A549 (cell line): ENCODE measurements around the gene AMACR. TPM values are rescaled to one million over a fixed set of nuclear protein-coding genes. Genes with fewer than 3 reads are reported as not detected.
A peak's percentile ranks its signal among the peaks of the same experiment; 100 is the strongest.

ENCODE experiments used
- ATAC-seq, 2 experiments: fragments of 200-7000 bp in 1 of 2; fragments of >200 bp in 1 of 2; cut with Nextera tagmentation in 1 of 2; cut with Tn5 transposase in 1 of 2; 3 replicates each; pipeline versions ENCODE4 v1.8.0 to v1.9.1; 2018 to 2020; ENCODE audit warnings: mild to moderate bottlenecking in 1 of 2, moderate library complexity in 1 of 2
- CTCF ChIA-PET: fragments of 300-600 bp; sonication (Branson Sonifier 250); formaldehyde crosslinking; extraction: SDS; loops from one replicate; lab custom pipeline; 2021; ENCODE audit warnings: antibody characterized with exemption, inconsistent platforms; lab: Yijun Ruan, JAX
- POLR2A ChIA-PET: fragments of 350-600 bp; formaldehyde crosslinking; extraction: SDS; loops from one replicate; lab custom pipeline; 2021; ENCODE audit warnings: antibody characterized with exemption, inconsistent platforms; lab: Yijun Ruan, JAX
- DNase-seq, 2 experiments: peaks; one replicate each; pipeline versions ENCODE4 v3.0.0 to v3.0.0-alpha.2; 2011 to 2016; ENCODE audit warnings: low read depth in 1 of 2, low spot score in 1 of 2
- FAIRE-seq: peaks from 2 replicates; lab custom pipeline; 2011; peaks lifted over from hg19 to GRCh38; lab: Jason Lieb, UNC
- H3K27ac ChIP-seq, 2 experiments: fragments of >200 bp; sonication (Bioruptor Twin); formaldehyde crosslinking; 3 replicates each; pipeline ENCODE4 v1.5.1; 2016 to 2017
- H3K4me1 ChIP-seq: fragments of >200 bp; sonication (Bioruptor Twin); formaldehyde crosslinking; 3 replicates; pipeline ENCODE4 v1.6.1; 2016
- H3K4me2 ChIP-seq: fragments of >200 bp; sonication (Bioruptor Twin); formaldehyde crosslinking; 3 replicates; pipeline ENCODE4 v1.6.1; 2016
- H3K4me3 ChIP-seq: fragments of >200 bp; sonication (Bioruptor Twin); formaldehyde crosslinking; 3 replicates; pipeline ENCODE4 v1.5.1; 2016
- H3K9me3 ChIP-seq: fragments of >200 bp; sonication (Bioruptor Twin); formaldehyde crosslinking; 3 replicates; pipeline ENCODE4 v1.6.1; 2016
- BHLHE40 ChIP-seq: IDR thresholded peaks from 2 replicates; pipeline ENCODE4 v1.6.1; 2012; ENCODE audit warnings: low read depth, low read length, inconsistent platforms
- CEBPB ChIP-seq, 2 experiments: fragments of >200 bp in 1 of 2; sonication (Bioruptor Twin) in 1 of 2; formaldehyde crosslinking in 1 of 2; IDR thresholded peaks; 2 replicates each; pipeline ENCODE4 v1.6.1; 2012 to 2016
- CHD2 ChIP-seq: fragments of 150-350 bp; IDR thresholded peaks from 2 replicates; pipeline ENCODE4 v1.6.1; 2014; ENCODE audit warnings: low read length; ENCODE audit not compliant: partially characterized antibody
- E2F6 ChIP-seq: IDR thresholded peaks from 2 replicates; pipeline ENCODE4 v1.6.1; 2012; ENCODE audit warnings: low read depth, borderline replicate concordance
- EHMT2 ChIP-seq: fragments of 200-600 bp; sonication (generic); IDR thresholded peaks from 2 replicates; pipeline ENCODE4 v1.6.1; 2016; ENCODE audit warnings: antibody characterized with exemption, low read depth, mild to moderate bottlenecking, moderate library complexity
- FOSL2 ChIP-seq, 2 experiments: fragments of 450-650 bp in 1 of 2; fragments of >200 bp in 1 of 2; sonication (Bioruptor Twin) in 1 of 2; formaldehyde crosslinking; IDR thresholded peaks; 2 replicates each; pipeline versions ENCODE4 v1.5.0 to v1.6.1; 2016 to 2020; ENCODE audit warnings: mild to moderate bottlenecking in 1 of 2, moderate library complexity in 1 of 2
- HEYL ChIP-seq: fragments of 250-450 bp; sonication (Bioruptor Pico); IDR thresholded peaks from 2 replicates; pipeline ENCODE4 v1.8.0; 2021; ENCODE audit warnings: mild to moderate bottlenecking, moderate library complexity
- HOXB5 ChIP-seq: fragments of 250-450 bp; sonication (Bioruptor Pico); IDR thresholded peaks from 2 replicates; pipeline ENCODE4 v1.5.0; 2020; ENCODE audit warnings: mild to moderate bottlenecking, moderate library complexity
- JUN ChIP-seq, 2 experiments: fragments of >200 bp; sonication (Bioruptor Twin); formaldehyde crosslinking; IDR thresholded peaks; 2 replicates in 1 of 2; 3 replicates in 1 of 2; pipeline ENCODE4 v1.6.1; 2016 to 2017
- JUNB ChIP-seq: fragments of >200 bp; sonication (Bioruptor Twin); formaldehyde crosslinking; IDR thresholded peaks from 2 replicates; pipeline ENCODE4 v1.6.1; 2016
- KDM1A ChIP-seq: fragments of 200-600 bp; sonication (generic); IDR thresholded peaks from 2 replicates; pipeline ENCODE4 v1.6.1; 2016; ENCODE audit warnings: low read depth, mild to moderate bottlenecking
- KDM5A ChIP-seq: fragments of 200-600 bp; sonication (generic); IDR thresholded peaks from 2 replicates; pipeline ENCODE4 v1.6.1; 2016; ENCODE audit warnings: antibody characterized with exemption, mild to moderate bottlenecking
- MAFK ChIP-seq: fragments of 450-650 bp; IDR thresholded peaks from 2 replicates; pipeline ENCODE4 v1.6.1; 2014; ENCODE audit not compliant: partially characterized antibody
- MAX ChIP-seq: IDR thresholded peaks from 2 replicates; pipeline ENCODE4 v1.6.1; 2012
- MAZ ChIP-seq: fragments of 150-350 bp; IDR thresholded peaks from 2 replicates; pipeline ENCODE4 v1.6.1; 2014; ENCODE audit warnings: antibody characterized with exemption, low read depth, low read length, borderline replicate concordance
- NPAS2 ChIP-seq: fragments of 250-450 bp; sonication (Bioruptor Pico); IDR thresholded peaks from 2 replicates; pipeline ENCODE4 v1.8.0; 2022; ENCODE audit warnings: mild to moderate bottlenecking, moderate library complexity, borderline replicate concordance
- PHF8 ChIP-seq: fragments of 200-600 bp; sonication (generic); IDR thresholded peaks from 2 replicates; pipeline ENCODE4 v1.6.1; 2016; ENCODE audit warnings: low read depth, mild to moderate bottlenecking, antibody characterized with exemption, moderate library complexity, borderline replicate concordance
- POLR2A ChIP-seq: IDR thresholded peaks from 2 replicates; pipeline ENCODE4 v1.6.1; 2012; ENCODE audit warnings: mild to moderate bottlenecking, low read length
- POLR2AphosphoS2 ChIP-seq: conservative IDR thresholded peaks from 2 replicates; pipeline ENCODE4 v1.6.1; 2012; ENCODE audit warnings: low read length, improper control_type of control experiment, inconsistent platforms
- RCOR1 ChIP-seq: fragments of 150-350 bp; IDR thresholded peaks from 2 replicates; pipeline ENCODE4 v1.6.1; 2014; ENCODE audit warnings: antibody characterized with exemption, low read length, low read depth
- RNF2 ChIP-seq: fragments of 200-600 bp; sonication (generic); IDR thresholded peaks from 2 replicates; pipeline ENCODE4 v1.6.1; 2016; ENCODE audit warnings: low read depth, mild to moderate bottlenecking, antibody characterized with exemption, moderate library complexity, borderline replicate concordance
- SMC3 ChIP-seq: fragments of >200 bp; sonication (Bioruptor Twin); formaldehyde crosslinking; IDR thresholded peaks from 3 replicates; pipeline ENCODE4 v1.6.1; 2018; ENCODE audit warnings: inconsistent platforms
- SREBF2 ChIP-seq: fragments of 450-650 bp; IDR thresholded peaks from 2 replicates; pipeline ENCODE4 v1.6.1; 2014; ENCODE audit warnings: mild to moderate bottlenecking, moderate library complexity
- TFCP2L1 ChIP-seq: fragments of 250-450 bp; sonication (Bioruptor Pico); IDR thresholded peaks from 2 replicates; pipeline ENCODE4 v1.5.0; 2021; ENCODE audit warnings: mild to moderate bottlenecking
- TP53 ChIP-seq: fragments of 250-450 bp; sonication (Bioruptor Pico); IDR thresholded peaks from 2 replicates; pipeline ENCODE4 v1.5.0; 2021; ENCODE audit warnings: mild to moderate bottlenecking, moderate library complexity
- ZC3H11A ChIP-seq: fragments of 450-650 bp; IDR thresholded peaks from 2 replicates; pipeline ENCODE4 v1.6.1; 2014; ENCODE audit warnings: antibody characterized with exemption, mild to moderate bottlenecking
- ZSCAN20 ChIP-seq: fragments of 250-450 bp; sonication (Bioruptor Pico); IDR thresholded peaks from 2 replicates; pipeline ENCODE4 v1.8.0; 2022; ENCODE audit warnings: mild to moderate bottlenecking, moderate library complexity
- WGBS: methylation state at CpG from one replicate; pipeline ENCODE4 v1.1.6; 2017; ENCODE audit errors: missing lambda C conversion rate; 5-methylcytosine and 5-hydroxymethylcytosine counted together
- polyA minus RNA-seq: library from RNA; depleted of rRNA, polyadenylated mRNA; stranded (reverse); fragments of >200 nt; gene quantifications from 2 replicates; pipeline ENCODE4 v1.2.3, GENCODE V29; 2011; rRNA and poly(A)+ RNA removed
- polyA plus RNA-seq, 4 experiments: library from polyadenylated mRNA; depleted of rRNA in 3 of 4; stranded (reverse); fragments of >200 nt; fragmentation: RNase III in 1 of 4; extraction: RNeasy Plus Mini Kit Qiagen cat#74134 plus additional on column Dnase treatment in 1 of 4; gene quantifications; 2 replicates in 3 of 4; 3 replicates in 1 of 4; pipeline ENCODE4 v1.2.3, GENCODE V29; 2011 to 2017
- TF ChIP-seq, protein P1 (sequence below): IDR thresholded peaks from 2 replicates; pipeline ENCODE4 v1.6.1; 2012
- TF ChIP-seq, protein P2 (sequence below): fragments of >200 bp; sonication (Bioruptor Twin); formaldehyde crosslinking; IDR thresholded peaks from 3 replicates; pipeline ENCODE4 v1.6.1; 2016
- TF ChIP-seq, protein P3 (sequence below): fragments of 200-600 bp; sonication (generic); IDR thresholded peaks from 2 replicates; pipeline ENCODE4 v1.6.1; 2016; ENCODE audit warnings: antibody characterized with exemption, mild to moderate bottlenecking, moderate library complexity
- TF ChIP-seq, protein P4 (sequence below): fragments of >200 bp; sonication (Bioruptor Twin); formaldehyde crosslinking; IDR thresholded peaks from 2 replicates; pipeline ENCODE4 v1.6.1; 2016

The AMACR gene
- polyA plus RNA-seq (2011; rRNA removed) (22.1 and 30.1 TPM in 2 replicates), polyA plus RNA-seq (2017; fragmentation: RNase III; extraction: RNeasy Plus Mini Kit Qiagen cat#74134 plus additional on column Dnase treatment) (16.7 to 21.1 TPM (median 19.6 TPM) in 3 replicates), polyA minus RNA-seq (8.4 and 9.1 TPM in 2 replicates)
- polyA plus RNA-seq (2012; cell fraction: cytosol; rRNA removed), result 7.6 and 10.0 TPM in 2 replicates
- 5.7 and 7.6 TPM in 2 replicates for polyA plus RNA-seq (2012; cell fraction: nucleus; rRNA removed)

DNA sequence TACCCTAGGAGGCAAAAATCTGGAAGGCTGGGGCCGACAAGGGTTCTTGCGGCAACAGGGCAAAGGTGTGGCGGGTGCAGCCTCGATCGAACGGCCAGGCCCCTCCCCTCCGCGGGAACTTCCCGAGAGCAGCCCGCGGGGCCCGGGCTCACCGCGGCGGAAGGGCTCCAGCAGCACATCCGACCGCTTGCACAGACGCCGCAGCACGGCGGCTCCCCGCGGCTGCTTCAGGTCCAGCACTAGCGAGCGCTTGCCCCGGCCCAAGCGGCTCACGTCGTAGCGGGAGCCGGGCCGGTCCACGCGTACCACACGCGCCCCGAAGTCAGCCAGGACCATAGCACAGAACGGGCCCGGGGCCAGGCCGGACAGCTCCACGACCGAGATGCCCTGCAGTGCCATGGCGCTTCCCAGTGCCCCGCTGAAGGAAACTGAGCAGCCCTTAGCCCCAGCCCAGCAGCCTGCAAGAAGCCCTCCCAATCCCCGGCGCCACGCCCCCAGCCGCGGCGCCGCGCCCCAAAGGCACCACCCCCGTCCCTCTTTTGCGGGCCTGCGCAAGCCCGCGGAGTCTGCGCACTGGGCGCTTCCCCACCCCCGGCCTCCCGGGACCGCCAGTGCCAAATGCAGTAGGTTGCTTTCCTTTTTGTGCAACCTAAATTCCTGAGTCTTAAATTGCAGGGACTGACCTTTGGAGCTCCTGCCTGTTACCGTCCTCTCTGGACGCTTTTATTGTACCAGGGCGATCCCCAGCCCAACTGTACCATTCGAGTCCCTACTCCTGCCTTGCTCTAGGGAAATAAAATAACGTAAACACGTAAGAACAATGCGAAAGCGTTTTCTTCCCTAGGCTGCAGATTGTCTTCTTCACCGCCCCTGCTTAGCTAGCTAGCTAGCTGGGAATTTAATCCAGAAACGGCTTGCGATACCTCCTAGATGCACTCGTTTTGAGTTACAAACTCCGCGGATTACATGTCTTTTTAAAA, at the start of gene AMACR:
Gene AMACR (minus strand): TSS at position 430 of the 980 bp plus-strand sequence. CDS start 31 bp downstream, at position 399.
- peak within 1 kb of the TSS; percentile 93 to 94 for H3K27ac ChIP-seq
- FAIRE-seq (no peak), ATAC-seq (peak; percentile 93), DNase-seq (peak; percentile 88 to 91)
- no peaks in the 10 kb centered on the region for H3K9me3 ChIP-seq
- CTCF ChIA-PET, result no interaction called here
- POLR2A ChIA-PET, result interaction anchor here (0.5 to 1.4 kb wide), 7 partner anchors 9 to 908 kb away, joined by 3 to 4 read pairs (median 4); partner anchors contain the start of genes BRIX1 and RAD1
- peak within 1 kb of the TSS; percentile 82 for H3K4me2 ChIP-seq
- TF ChIP-seq, protein P1, sequence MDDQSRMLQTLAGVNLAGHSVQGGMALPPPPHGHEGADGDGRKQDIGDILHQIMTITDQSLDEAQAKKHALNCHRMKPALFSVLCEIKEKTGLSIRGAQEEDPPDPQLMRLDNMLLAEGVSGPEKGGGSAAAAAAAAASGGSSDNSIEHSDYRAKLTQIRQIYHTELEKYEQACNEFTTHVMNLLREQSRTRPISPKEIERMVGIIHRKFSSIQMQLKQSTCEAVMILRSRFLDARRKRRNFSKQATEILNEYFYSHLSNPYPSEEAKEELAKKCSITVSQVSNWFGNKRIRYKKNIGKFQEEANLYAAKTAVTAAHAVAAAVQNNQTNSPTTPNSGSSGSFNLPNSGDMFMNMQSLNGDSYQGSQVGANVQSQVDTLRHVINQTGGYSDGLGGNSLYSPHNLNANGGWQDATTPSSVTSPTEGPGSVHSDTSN, result 0 out of 2 replicates have a peak, but pooled peaks have one; percentile 25
- TF ChIP-seq ZC3H11A (no peak), EHMT2 (no peak), TP53 (no peak), ZSCAN20 (CRISPR knock-in tag) (no peak), POLR2A (peak; percentile 93), JUN (IDR thresholded peaks at IDR 0.05) (peak; percentile 72 to 87; a peak in 4 of 5 replicates), KDM1A (no peak), NPAS2 (CRISPR knock-in tag) (no peak), MAX (peak; percentile 68), HOXB5 (CRISPR knock-in tag) (0 out of 2 replicates have a peak, but pooled peaks have one; percentile 21), BHLHE40 (no peak), MAZ (no peak), JUNB (no peak), SREBF2 (no peak), POLR2AphosphoS2 (no peak), KDM5A (no peak), SMC3 (peak; percentile 13; the same call in 1 of the 3 replicates), CHD2 (no peak), RCOR1 (no peak), E2F6 (peak; percentile 51; the same call in 1 of the 2 replicates), FOSL2 (IDR thresholded peaks at IDR 0.05) (no peak), FOSL2 (CRISPR knock-in tag; IDR thresholded peaks at IDR 0.05) (no peak), HEYL (CRISPR knock-in tag) (no peak), PHF8 (peak; percentile 57; the same call in 1 of the 2 replicates), TFCP2L1 (CRISPR knock-in tag) (no peak), RNF2 (no peak), MAFK (no peak), CEBPB (IDR thresholded peaks at IDR 0.05) (peak in 1 of 2 experiments; percentile 62; a peak in 2 of 4 replicates)
- TF ChIP-seq, protein P2, sequence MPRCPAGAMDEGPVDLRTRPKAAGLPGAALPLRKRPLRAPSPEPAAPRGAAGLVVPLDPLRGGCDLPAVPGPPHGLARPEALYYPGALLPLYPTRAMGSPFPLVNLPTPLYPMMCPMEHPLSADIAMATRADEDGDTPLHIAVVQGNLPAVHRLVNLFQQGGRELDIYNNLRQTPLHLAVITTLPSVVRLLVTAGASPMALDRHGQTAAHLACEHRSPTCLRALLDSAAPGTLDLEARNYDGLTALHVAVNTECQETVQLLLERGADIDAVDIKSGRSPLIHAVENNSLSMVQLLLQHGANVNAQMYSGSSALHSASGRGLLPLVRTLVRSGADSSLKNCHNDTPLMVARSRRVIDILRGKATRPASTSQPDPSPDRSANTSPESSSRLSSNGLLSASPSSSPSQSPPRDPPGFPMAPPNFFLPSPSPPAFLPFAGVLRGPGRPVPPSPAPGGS, result peak; percentile 89
- TF ChIP-seq, protein P3, sequence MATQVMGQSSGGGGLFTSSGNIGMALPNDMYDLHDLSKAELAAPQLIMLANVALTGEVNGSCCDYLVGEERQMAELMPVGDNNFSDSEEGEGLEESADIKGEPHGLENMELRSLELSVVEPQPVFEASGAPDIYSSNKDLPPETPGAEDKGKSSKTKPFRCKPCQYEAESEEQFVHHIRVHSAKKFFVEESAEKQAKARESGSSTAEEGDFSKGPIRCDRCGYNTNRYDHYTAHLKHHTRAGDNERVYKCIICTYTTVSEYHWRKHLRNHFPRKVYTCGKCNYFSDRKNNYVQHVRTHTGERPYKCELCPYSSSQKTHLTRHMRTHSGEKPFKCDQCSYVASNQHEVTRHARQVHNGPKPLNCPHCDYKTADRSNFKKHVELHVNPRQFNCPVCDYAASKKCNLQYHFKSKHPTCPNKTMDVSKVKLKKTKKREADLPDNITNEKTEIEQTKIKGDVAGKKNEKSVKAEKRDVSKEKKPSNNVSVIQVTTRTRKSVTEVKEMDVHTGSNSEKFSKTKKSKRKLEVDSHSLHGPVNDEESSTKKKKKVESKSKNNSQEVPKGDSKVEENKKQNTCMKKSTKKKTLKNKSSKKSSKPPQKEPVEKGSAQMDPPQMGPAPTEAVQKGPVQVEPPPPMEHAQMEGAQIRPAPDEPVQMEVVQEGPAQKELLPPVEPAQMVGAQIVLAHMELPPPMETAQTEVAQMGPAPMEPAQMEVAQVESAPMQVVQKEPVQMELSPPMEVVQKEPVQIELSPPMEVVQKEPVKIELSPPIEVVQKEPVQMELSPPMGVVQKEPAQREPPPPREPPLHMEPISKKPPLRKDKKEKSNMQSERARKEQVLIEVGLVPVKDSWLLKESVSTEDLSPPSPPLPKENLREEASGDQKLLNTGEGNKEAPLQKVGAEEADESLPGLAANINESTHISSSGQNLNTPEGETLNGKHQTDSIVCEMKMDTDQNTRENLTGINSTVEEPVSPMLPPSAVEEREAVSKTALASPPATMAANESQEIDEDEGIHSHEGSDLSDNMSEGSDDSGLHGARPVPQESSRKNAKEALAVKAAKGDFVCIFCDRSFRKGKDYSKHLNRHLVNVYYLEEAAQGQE, result no peak
- TF ChIP-seq, protein P4, sequence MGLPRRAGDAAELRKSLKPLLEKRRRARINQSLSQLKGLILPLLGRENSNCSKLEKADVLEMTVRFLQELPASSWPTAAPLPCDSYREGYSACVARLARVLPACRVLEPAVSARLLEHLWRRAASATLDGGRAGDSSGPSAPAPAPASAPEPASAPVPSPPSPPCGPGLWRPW, result no peak
- H3K4me3 ChIP-seq, result peak within 1 kb of the TSS; percentile 84
- 1% methylated on average over 43 of the region's 76 CpGs for WGBS
- H3K4me1 ChIP-seq, result peaks cover 15% of the 10 kb centered on the region; the same call in 2 of the 3 replicates
